DOHH2 (cell line): ENCODE results near the gene YWHAH.

Source experiments
- H3F3A ChIP-seq: fragments of 200-600 bp; sonication (generic), shearing (Covaris generic); 2 replicates; pipeline ENCODE4 v1.6.0; 2016; ENCODE audit warnings: antibody characterized with exemption, mild to moderate bottlenecking; ENCODE audit not compliant: control insufficient read depth, insufficient read depth
- H3K27ac ChIP-seq: fragments of 200-600 bp; sonication (generic); 2 replicates; pipeline ENCODE4 v1.5.1; 2014; ENCODE audit warnings: low read depth, mild to moderate bottlenecking, low read length, moderate library complexity
- H3K27me3 ChIP-seq: fragments of 200-600 bp; sonication (generic); 2 replicates; pipeline ENCODE4 v1.6.1; 2014; ENCODE audit warnings: mild to moderate bottlenecking, low read length, mixed read lengths; ENCODE audit not compliant: control insufficient read depth
- H3K36me3 ChIP-seq: fragments of 200-600 bp; sonication (generic); 2 replicates; pipeline ENCODE4 v1.6.1; 2014; ENCODE audit warnings: mild to moderate bottlenecking, low read length, moderate library complexity, mixed read lengths; ENCODE audit not compliant: control insufficient read depth
- H3K4me1 ChIP-seq: fragments of 200-600 bp; sonication (generic); 2 replicates; pipeline ENCODE4 v1.6.1; 2014; ENCODE audit warnings: mild to moderate bottlenecking, low read length, mixed read lengths; ENCODE audit not compliant: control insufficient read depth
- H3K4me2 ChIP-seq: fragments of 200-600 bp; sonication (generic); 2 replicates; pipeline ENCODE4 v1.6.0; 2014; ENCODE audit warnings: mild to moderate bottlenecking, low read length, moderate library complexity
- H3K4me3 ChIP-seq: fragments of 200-600 bp; sonication (generic); 2 replicates; pipeline ENCODE4 v1.5.1; 2014; ENCODE audit warnings: mild to moderate bottlenecking, low read length, mixed read lengths
- H3K79me2 ChIP-seq: fragments of 200-600 bp; sonication (generic); 2 replicates; pipeline ENCODE4 v1.6.1; 2014; ENCODE audit warnings: mild to moderate bottlenecking, low read length, mixed read lengths; ENCODE audit not compliant: control insufficient read depth
- H3K9me2 ChIP-seq: fragments of 200-600 bp; sonication (generic); replicated peaks from 2 replicates; pipeline ENCODE4 v1.6.1; 2014; ENCODE audit warnings: mild to moderate bottlenecking, low read length, mixed read lengths; ENCODE audit not compliant: control insufficient read depth
- H3K9me3 ChIP-seq: fragments of 200-600 bp; sonication (generic); 2 replicates; pipeline ENCODE4 v1.6.1; 2014; ENCODE audit warnings: antibody characterized with exemption, low read length, mixed read lengths; ENCODE audit not compliant: control insufficient read depth, insufficient read depth
- H4K20me1 ChIP-seq: fragments of 200-600 bp; sonication (generic); 2 replicates; pipeline ENCODE4 v1.6.0; 2014; ENCODE audit warnings: low read depth, mild to moderate bottlenecking, antibody characterized with exemption, low read length, moderate library complexity; ENCODE audit not compliant: control insufficient read depth, insufficient read depth
- CTCF ChIP-seq: fragments of 200-600 bp; sonication (generic); IDR thresholded peaks from one replicate; pipeline ENCODE4 v1.5.1; 2014; ENCODE audit warnings: antibody characterized with exemption, mild to moderate bottlenecking, low read depth, low read length; ENCODE audit not compliant: poor library complexity, severe bottlenecking
- EZH2phosphoT487 ChIP-seq: fragments of 200-600 bp; sonication (generic); IDR thresholded peaks from 2 replicates; pipeline ENCODE4 v1.6.1; 2017; ENCODE audit warnings: borderline replicate concordance, mild to moderate bottlenecking, antibody characterized with exemption, low read length, moderate library complexity, mixed read lengths

The YWHAH gene

GRCh38 chr22:31983911-31984656 lies 39.7 kb downstream of the YWHAH start:
- H3K4me3 ChIP-seq: no peak overlapping the region
- H3K4me1 ChIP-seq: no peaks in the 10 kb centered on the region
- no peaks in the 10 kb centered on the region for H3K27me3 ChIP-seq
- TF ChIP-seq CTCF (no peak), EZH2phosphoT487 (no peak)
- no peaks in the 10 kb centered on the region for H3K79me2 ChIP-seq
- H3F3A ChIP-seq: no peaks in the 10 kb centered on the region
- H3K9me3 ChIP-seq: no peaks in the 10 kb centered on the region
- no peaks in the 10 kb centered on the region for H4K20me1 ChIP-seq
- H3K36me3 ChIP-seq: no peaks in the 10 kb centered on the region
- no peak overlapping the region for H3K27ac ChIP-seq
- no peak overlapping the region for H3K4me2 ChIP-seq
- no peaks in the 10 kb centered on the region for H3K9me2 ChIP-seq

GRCh38 chr22:31987218-31987617 lies 42.9 kb downstream of the YWHAH start:
- H3K9me2 ChIP-seq: no peaks in the 10 kb centered on the region
- no peaks in the 10 kb centered on the region for H3F3A ChIP-seq
- no peak for TF ChIP-seq EZH2phosphoT487
- TF ChIP-seq CTCF: no peak
- H3K27me3 ChIP-seq: peaks cover 14% of the 10 kb centered on the region; the same call in 1 of the 2 replicates
- H3K4me1 ChIP-seq: no peaks in the 10 kb centered on the region
- no peaks in the 10 kb centered on the region for H3K79me2 ChIP-seq
- H3K9me3 ChIP-seq: no peaks in the 10 kb centered on the region
- no peaks in the 10 kb centered on the region for H4K20me1 ChIP-seq
- no peak overlapping the region for H3K4me3 ChIP-seq
- no peak overlapping the region for H3K27ac ChIP-seq
- H3K36me3 ChIP-seq: no peaks in the 10 kb centered on the region
- no peak overlapping the region for H3K4me2 ChIP-seq

GRCh38 chr22:31991102-31991839 lies 46.9 kb downstream of the YWHAH start:
- Histone ChIP-seq H4K20me1 (no peaks in the 10 kb centered on the region), H3K9me2 (no peaks in the 10 kb centered on the region), H3K4me3 (no peak overlapping the region), H3K9me3 (no peaks in the 10 kb centered on the region), H3K27me3 (peaks cover 15% of the 10 kb centered on the region; the same call in 1 of the 2 replicates), H3F3A (no peaks in the 10 kb centered on the region), H3K27ac (no peak overlapping the region), H3K4me2 (no peak overlapping the region), H3K4me1 (no peaks in the 10 kb centered on the region), H3K36me3 (no peaks in the 10 kb centered on the region), H3K79me2 (no peaks in the 10 kb centered on the region)
- no peak for TF ChIP-seq CTCF
- TF ChIP-seq EZH2phosphoT487: no peak
